SU-DHL-6 (cell line): ENCODE data around the gene PHF14.

Experiments used
- CTCF ChIP-seq: fragments of 200-600 bp; sonication (generic); IDR thresholded peaks from one replicate; pipeline ENCODE4 v1.5.1; 2017; ENCODE audit warnings: antibody characterized with exemption, mild to moderate bottlenecking, low read length, moderate library complexity; ENCODE audit not compliant: insufficient read depth, poor library complexity, severe bottlenecking
- EZH2phosphoT487 ChIP-seq: fragments of 200-600 bp; sonication (generic), shearing (Covaris generic); conservative IDR thresholded peaks from 2 replicates; pipeline ENCODE4 v1.6.1; 2018; ENCODE audit warnings: mild to moderate bottlenecking, antibody characterized with exemption, low read length, moderate library complexity, mixed read lengths

- TF ChIP-seq CTCF (no peak), EZH2phosphoT487 (no peak)
Observed at GRCh38 chr7:11175371-11175770, 201.7 kb downstream of the PHF14 start.
